CD4-positive, alpha-beta T cell (primary cell): ENCODE data around the gene SRSF10. TPM values are rescaled to one million over a fixed set of nuclear protein-coding genes. Genes with fewer than 3 reads are reported as not detected.

Experiments used
- ATAC-seq: fragments of 200-7000 bp; cut with Tn5 transposase; one replicate; pipeline ENCODE4 v1.10.0; 2022; ENCODE audit warnings: mild to moderate bottlenecking; ENCODE audit not compliant: poor library complexity
- CTCF ChIA-PET: fragments of 350-600 bp; sonication (Branson Sonifier 250); formaldehyde crosslinking; loops from one replicate; lab custom pipeline; 2021; ENCODE audit warnings: antibody characterized with exemption, inconsistent platforms; lab: Charles Lee
- POLR2A ChIA-PET: fragments of 350-600 bp; sonication (Branson Sonifier 250); formaldehyde crosslinking; loops from one replicate; lab custom pipeline; 2021; ENCODE audit warnings: antibody characterized with exemption, inconsistent platforms; lab: Charles Lee
- DNase-seq, 14 experiments: peaks; one replicate each; pipeline ENCODE4 v3.0.0-alpha.2; 2013 to 2020; ENCODE audit warnings: mixed read lengths in 2 of 14
- H3K27ac ChIP-seq, 2 donors: one replicate each; pipeline versions ENCODE4 v1.5.1 to v1.7.0; 2013; ENCODE audit warnings: low read length in 2 of 2, low read depth in 1 of 2, mild to moderate bottlenecking in 1 of 2
- H3K27me3 ChIP-seq, 2 experiments: 1 replicate in 1 of 2; 2 replicates in 1 of 2; pipeline versions ENCODE4 v1.6.1 to v1.7.0; 2013; ENCODE audit warnings: low read length in 2 of 2, control low read depth in 1 of 2, mild to moderate bottlenecking in 1 of 2, moderate library complexity in 1 of 2; ENCODE audit not compliant: insufficient read depth in 2 of 2, control insufficient read depth in 1 of 2
- H3K36me3 ChIP-seq: one replicate; pipeline ENCODE4 v1.6.1; 2013; ENCODE audit warnings: low read length, control low read depth; ENCODE audit not compliant: insufficient read depth
- H3K4me1 ChIP-seq: one replicate; pipeline ENCODE4 v1.6.1; 2013; ENCODE audit warnings: low read length, control low read depth; ENCODE audit not compliant: insufficient read depth
- H3K4me3 ChIP-seq: one replicate; pipeline ENCODE4 v1.5.1; 2013; ENCODE audit warnings: mild to moderate bottlenecking, low read length, moderate library complexity
- H3K9me3 ChIP-seq, 2 experiments: 1 replicate in 1 of 2; 2 replicates in 1 of 2; pipeline versions ENCODE4 v1.6.1 to v1.7.0; 2013; ENCODE audit warnings: low read length in 2 of 2, mild to moderate bottlenecking in 2 of 2, control low read depth in 1 of 2, moderate library complexity in 1 of 2; ENCODE audit not compliant: control insufficient read depth in 1 of 2, insufficient read depth in 1 of 2
- H3K27ac Mint-ChIP-seq: one replicate; pipeline ENCODE4 v1.8.0; 2020; ENCODE audit warnings: mixed read lengths
- H3K27me3 Mint-ChIP-seq: one replicate; pipeline ENCODE4 v1.8.0; 2021; ENCODE audit warnings: mixed read lengths
- H3K36me3 Mint-ChIP-seq: one replicate; pipeline ENCODE4 v1.8.0; 2021; ENCODE audit warnings: low read depth, mixed read lengths
- H3K4me1 Mint-ChIP-seq: one replicate; pipeline ENCODE4 v1.8.0; 2021; ENCODE audit warnings: low read depth, mixed read lengths
- H3K4me3 Mint-ChIP-seq: one replicate; pipeline ENCODE4 v1.8.0; 2020; ENCODE audit warnings: mild to moderate bottlenecking, mixed read lengths
- H3K9me3 Mint-ChIP-seq: one replicate; pipeline ENCODE4 v1.8.0; 2020; ENCODE audit warnings: mixed read lengths
- intact Hi-C, 2 experiments: fragments of 100-400 bp; cut with DNase I in 1 of 2; cut with micrococcal nuclease in 1 of 2; formaldehyde crosslinking; loops; one replicate each; pipeline versions ENCODE4 v1.15.1 to v1.9.0; 2023 to 2025; cut with DNase I, micrococcal nuclease
- polyA plus RNA-seq, 2 donors: library from polyadenylated mRNA; unstranded; fragments of 120-200 nt; gene quantifications; one replicate each; pipeline ENCODE4 v1.2.1, GENCODE V29; 2013
- total RNA-seq, 174 experiments: library from RNA in 2 of 174; stranded (reverse) in 2 of 174; gene quantifications; one replicate each; pipeline ENCODE4 v1.2.3 and lab custom pipeline; 2021 to 2026
- TF ChIP-seq, protein P1 (sequence below): fragments of 200-600 bp; IDR thresholded peaks from one replicate; pipeline ENCODE4 v1.8.0; 2022; ENCODE audit warnings: antibody characterized with exemption, mild to moderate bottlenecking

SRSF10 gene
- total RNA-seq, result 100 to 1,000 TPM; 346 to 356 TPM
- polyA plus RNA-seq (2013, experiment 1 of 2), result 134 TPM
- polyA plus RNA-seq (2013, experiment 2 of 2), result 161 TPM
- 203 to 594 (median 353) reads per million in 172 experiments for total RNA-seq (lab: John Stamatoyannopoulos, UW)

DNA sequence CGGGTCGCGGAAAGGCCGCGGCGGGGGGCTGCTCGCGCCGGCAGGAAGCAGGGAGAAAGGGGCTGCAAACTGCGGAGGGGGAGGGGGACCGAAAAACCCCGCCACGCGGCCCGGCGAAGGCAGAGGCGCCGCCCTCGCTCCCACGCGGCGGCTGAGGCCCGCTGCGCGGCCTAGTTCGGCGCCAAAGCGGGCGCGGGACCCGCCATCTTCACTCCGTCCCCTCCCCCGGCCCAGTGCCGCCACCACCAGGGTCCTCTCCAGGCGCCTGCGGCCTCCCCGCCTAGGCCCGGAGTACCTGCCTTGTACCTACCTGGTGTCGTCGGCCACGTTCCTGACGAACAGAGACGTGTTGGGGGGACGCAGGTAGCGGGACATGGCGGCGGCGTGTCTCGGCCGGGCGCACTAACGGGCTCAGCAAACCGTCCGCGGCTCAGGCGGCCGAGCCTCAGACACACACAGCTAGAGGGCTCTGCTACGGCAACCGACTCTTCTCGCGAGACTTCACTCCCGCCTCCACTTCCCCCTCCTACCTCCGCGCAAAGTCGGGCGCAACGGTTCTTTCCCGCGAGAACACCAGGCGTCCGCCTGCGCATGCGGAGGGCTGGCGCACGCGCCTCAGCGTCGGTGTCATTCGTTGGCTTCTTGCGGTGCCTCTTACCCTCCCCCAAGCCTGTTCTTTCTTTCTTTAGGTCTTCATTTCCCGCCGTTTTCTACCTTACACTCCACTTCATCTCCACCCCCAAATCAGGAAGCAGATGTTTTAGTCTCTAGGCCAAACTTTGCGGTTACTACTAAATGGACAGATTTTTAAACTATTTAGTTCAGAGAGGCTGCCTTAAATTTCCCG is at the start of gene SRSF10:
SRSF10 (minus strand) TSS at position 447 of the 847 bp plus-strand sequence; CDS start at position 375, 72 bp downstream.
- Mint-ChIP-seq H3K9me3 (no peaks in the 10 kb centered on the region), H3K36me3 (peaks cover 42% of the 10 kb centered on the region), H3K27me3 (no peaks in the 10 kb centered on the region), H3K4me1 (peaks cover 54% of the 10 kb centered on the region), H3K4me3 (peak within 1 kb of the TSS; percentile 99), H3K27ac (peak within 1 kb of the TSS; percentile 95)
- TF ChIP-seq, protein P1, sequence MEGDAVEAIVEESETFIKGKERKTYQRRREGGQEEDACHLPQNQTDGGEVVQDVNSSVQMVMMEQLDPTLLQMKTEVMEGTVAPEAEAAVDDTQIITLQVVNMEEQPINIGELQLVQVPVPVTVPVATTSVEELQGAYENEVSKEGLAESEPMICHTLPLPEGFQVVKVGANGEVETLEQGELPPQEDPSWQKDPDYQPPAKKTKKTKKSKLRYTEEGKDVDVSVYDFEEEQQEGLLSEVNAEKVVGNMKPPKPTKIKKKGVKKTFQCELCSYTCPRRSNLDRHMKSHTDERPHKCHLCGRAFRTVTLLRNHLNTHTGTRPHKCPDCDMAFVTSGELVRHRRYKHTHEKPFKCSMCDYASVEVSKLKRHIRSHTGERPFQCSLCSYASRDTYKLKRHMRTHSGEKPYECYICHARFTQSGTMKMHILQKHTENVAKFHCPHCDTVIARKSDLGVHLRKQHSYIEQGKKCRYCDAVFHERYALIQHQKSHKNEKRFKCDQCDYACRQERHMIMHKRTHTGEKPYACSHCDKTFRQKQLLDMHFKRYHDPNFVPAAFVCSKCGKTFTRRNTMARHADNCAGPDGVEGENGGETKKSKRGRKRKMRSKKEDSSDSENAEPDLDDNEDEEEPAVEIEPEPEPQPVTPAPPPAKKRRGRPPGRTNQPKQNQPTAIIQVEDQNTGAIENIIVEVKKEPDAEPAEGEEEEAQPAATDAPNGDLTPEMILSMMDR, result no peak
- Histone ChIP-seq H3K4me1 (peaks cover 19% of the 10 kb centered on the region), H3K27ac (peak within 1 kb of the TSS; percentile 97 to 98), H3K4me3 (peak within 1 kb of the TSS; percentile 92), H3K9me3 (no peaks in the 10 kb centered on the region), H3K36me3 (peaks cover 9% of the 10 kb centered on the region), H3K27me3 (no peaks in the 10 kb centered on the region)
- intact Hi-C loops, result loop anchor here (1.0 to 10.0 kb wide), 4 partner anchors 21 to 615 kb away; partner anchors contain the start of genes PNRC2 (in 2 of the 2), FUCA1 (in 1 of the 2), ID3 (in 1 of the 2) and ZNF436 (in 1 of the 2)
- ChIA-PET CTCF (interaction anchor here (0.9 to 3.9 kb wide), 4 partner anchors 12 to 24 kb away, joined by 3 to 12 read pairs (median 6); partner anchors contain the start of gene PNRC2), POLR2A (interaction anchor here (0.6 to 7.2 kb wide), 11 partner anchors 11 to 1267 kb away, joined by 3 to 164 read pairs (median 5); partner anchors contain the start of genes CLIC4, ELOA, HMGCL and HNRNPR)
- peak; percentile 93 to 100 (median 98) for DNase-seq
- ATAC-seq, result peak; percentile 95

DNA sequence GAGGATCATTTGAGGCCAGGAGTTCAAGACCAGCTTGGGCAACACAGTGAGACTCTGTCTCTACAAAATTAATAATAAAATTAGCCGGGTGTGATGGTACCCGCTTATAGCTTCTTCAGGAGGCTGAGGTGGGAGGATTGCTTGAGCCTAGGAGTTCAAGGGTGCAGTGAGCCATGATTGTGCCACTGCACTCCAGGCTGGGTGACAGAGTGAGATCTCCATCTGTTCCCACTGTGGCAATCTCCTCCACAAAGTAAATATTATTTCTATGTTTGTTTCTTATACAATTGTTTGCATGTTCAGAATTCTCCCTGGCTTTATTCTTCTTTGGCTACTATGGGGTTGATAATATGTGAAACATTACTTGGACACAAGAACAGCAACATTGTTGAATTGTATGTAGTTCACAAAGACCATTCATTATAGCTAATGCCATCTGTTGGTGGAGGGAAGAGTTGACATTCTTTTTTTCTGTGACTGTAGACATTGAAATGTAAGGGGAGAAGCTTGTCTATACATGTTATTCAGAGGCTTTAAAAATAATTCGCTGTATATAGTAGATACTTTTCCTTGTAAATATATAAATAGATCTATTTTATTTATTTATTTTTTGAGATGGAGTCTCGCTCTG is 47.8 kb upstream of the SRSF10 start:
- no peaks in the 10 kb centered on the region for H3K4me1 ChIP-seq
- DNase-seq, result peak in 3 of 14 experiments; percentile 35 to 47 (median 45)
- no peaks in the 10 kb centered on the region for H3K27me3 ChIP-seq
- Mint-ChIP-seq H3K4me3 (no peak overlapping the region), H3K4me1 (peaks cover 4% of the 10 kb centered on the region), H3K27me3 (no peaks in the 10 kb centered on the region), H3K27ac (no peak overlapping the region), H3K36me3 (no peaks in the 10 kb centered on the region), H3K9me3 (no peaks in the 10 kb centered on the region)
- H3K36me3 ChIP-seq, result no peaks in the 10 kb centered on the region
- TF ChIP-seq, protein P1, result peak; percentile 21
- no peak overlapping the region for H3K4me3 ChIP-seq
- intact Hi-C loops, result loop anchor here (1.0 to 5.0 kb wide), 4 partner anchors 69 to 219 kb away; partner anchors contain the start of gene PNRC2 (in 2 of the 2)
- POLR2A ChIA-PET, result interaction anchor here (0.9 kb wide), 1 partner anchor 67 kb away, joined by 3 read pairs; no protein-coding TSS in a partner anchor
- no peak overlapping the region for H3K27ac ChIP-seq
- CTCF ChIA-PET, result interaction anchor here (0.7 to 1.6 kb wide), 6 partner anchors 18 to 217 kb away, joined by 3 to 7 read pairs (median 4); no protein-coding TSS in a partner anchor
- no peaks in the 10 kb centered on the region for H3K9me3 ChIP-seq
- ATAC-seq, result peak; percentile 32
